H1 (cell line): ENCODE data around the gene ASB6. TPM values are rescaled to one million over a fixed set of nuclear protein-coding genes. Genes with fewer than 3 reads are reported as not detected.

Experiments used
- BCL11A ChIP-seq, 2 experiments: IDR thresholded peaks; one replicate each; pipeline ENCODE4 v1.6.1; 2011; ENCODE audit warnings: low read depth in 2 of 2, low read length in 2 of 2, mild to moderate bottlenecking in 2 of 2
- MAFK ChIP-seq: IDR thresholded peaks from 2 replicates; pipeline ENCODE4 v1.6.1; 2012; ENCODE audit warnings: low read depth, mild to moderate bottlenecking, improper control_type of control experiment, low read length
- RNF2 ChIP-seq: fragments of 200-900, 300-1000 bp; sonication (generic); IDR thresholded peaks from 2 replicates; pipeline ENCODE4 v1.7.1; 2016; ENCODE audit warnings: borderline replicate concordance, low read depth, mild to moderate bottlenecking, antibody characterized with exemption, low read length; ENCODE audit not compliant: poor library complexity, severe bottlenecking; ENCODE audit errors: missing control alignments
- polyA plus RNA-seq, 7 experiments: library from polyadenylated mRNA; depleted of rRNA in 3 of 7; stranded (reverse) in 5 of 7; unstranded in 2 of 7; fragments of >200 nt in 5 of 7; fragments of 200-250 nt in 2 of 7; gene quantifications; 1 replicate in 5 of 7; 2 replicates in 1 of 7; 4 replicates in 1 of 7; pipeline versions ENCODE4 v1.2.1 to v1.2.3, GENCODE V29; 2011 to 2013; ENCODE audit warnings: missing spikeins in 2 of 7, mixed read lengths in 2 of 7
- total RNA-seq: library from RNA; stranded (reverse); fragmentation: NEBNext Ultra II Directional; extraction: Animal tissue kit (Norgen Biotek cat#: 25700); gene quantifications from 2 replicates; pipeline ENCODE4 v1.2.1, GENCODE V29; 2021

Gene ASB6
- total and polyA plus RNA-seq, 2 of the 8 experiments (the other 6 are each of a cell fraction or from before 2014, with no cell fraction given), result 14.0 to 17.3 TPM

GRCh38 chr9:129648092-129648763 lies 6.3 kb upstream of the ASB6 start (continued):
- TF ChIP-seq MAFK, result no peak
- no peak for TF ChIP-seq BCL11A (IDR thresholded peaks at IDR 0.05; ENCODE audit: low read depth in 2 of 2, low read length in 2 of 2)
- no peak for TF ChIP-seq RNF2
